Coronary artery (tissue), 2 donors: Measurements from ENCODE around the gene FAH.
A peak's percentile ranks its signal among the peaks of the same experiment; 100 is the strongest.

Experiments used
- DNase-seq: peaks from one replicate; pipeline ENCODE4 v3.0.0-alpha.2; 2017; ENCODE audit warnings: low spot score
- H3K27ac ChIP-seq, 2 donors: fragments of 200-600 bp; sonication (generic); one replicate each; pipeline ENCODE4 v1.5.1; 2016 to 2019
- H3K4me3 ChIP-seq: fragments of 200-600 bp; sonication (generic); 2 replicates; pipeline ENCODE4 v1.5.1; 2016; ENCODE audit warnings: mild to moderate bottlenecking, moderate library complexity
- CTCF ChIP-seq: fragments of 200-600 bp; sonication (generic); IDR thresholded peaks from one replicate; pipeline ENCODE4 v1.5.1; 2019; ENCODE audit warnings: antibody characterized with exemption

FAH gene

DNA sequence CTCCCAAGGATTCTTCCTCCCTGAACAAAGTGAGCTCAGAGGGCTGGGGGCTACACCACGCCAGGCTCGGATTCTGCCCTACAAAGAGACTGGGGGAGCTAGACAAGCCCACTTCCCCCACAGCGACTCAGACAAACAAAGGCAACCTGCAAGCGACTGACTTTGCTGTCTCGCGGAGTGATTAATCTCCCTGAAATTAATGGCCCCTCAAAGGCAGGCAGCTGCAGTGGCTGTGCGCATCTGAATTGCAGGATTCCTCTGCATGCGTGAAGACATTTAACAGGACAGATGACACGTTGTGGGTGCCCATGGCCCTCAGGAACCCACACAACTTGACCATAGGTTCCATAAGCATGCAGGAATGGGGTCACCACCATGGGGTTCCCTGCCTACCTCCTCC is 80.8 kb downstream of the FAH start:
- H3K27ac ChIP-seq: no peak overlapping the region
- no peak overlapping the region for H3K4me3 ChIP-seq
- no peak for TF ChIP-seq CTCF
- DNase-seq: peak; percentile 66

DNA sequence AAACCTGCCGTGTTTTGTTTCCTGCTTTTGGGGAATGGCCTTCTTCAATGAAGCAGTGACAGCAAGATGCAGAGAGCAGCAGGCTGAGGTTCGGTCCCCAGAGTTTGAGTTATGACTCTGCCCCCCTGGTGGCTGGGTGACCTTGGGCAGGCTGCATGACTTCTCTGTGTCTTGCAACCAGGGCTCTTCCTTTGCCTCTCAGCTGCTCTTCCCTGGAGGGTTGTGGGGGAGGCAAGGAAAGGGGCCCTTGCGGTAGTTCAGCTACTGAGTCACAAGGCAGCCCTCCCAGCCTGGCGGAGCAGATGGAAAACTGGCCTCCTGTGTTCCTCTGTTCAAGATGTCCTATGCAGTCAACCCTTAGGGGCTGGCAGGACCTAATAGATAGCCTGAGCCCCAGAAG is 82.1 kb downstream of the FAH start:
- no peak overlapping the region for H3K4me3 ChIP-seq
- H3K27ac ChIP-seq: no peak overlapping the region
- peak; percentile 70 for DNase-seq
- TF ChIP-seq CTCF: no peak
